ENCODE measurements around the gene CFAP43.

- TF ChIP-seq CTCF (IDR thresholded peaks at IDR 0.05; ENCODE audit: low read depth, low read length, missing input control) = no peak
- no peak for TF ChIP-seq TAF1 (conservative IDR thresholded peaks at IDR 0.05)
- no peak for TF ChIP-seq SP1 (IDR thresholded peaks at IDR 0.05)
- no peak for TF ChIP-seq REST (IDR thresholded peaks at IDR 0.05)
- no peak for TF ChIP-seq ZBTB33 (IDR thresholded peaks at IDR 0.05)
- TF ChIP-seq JUND (IDR thresholded peaks at IDR 0.05) = no peak
- TF ChIP-seq, protein P1, sequence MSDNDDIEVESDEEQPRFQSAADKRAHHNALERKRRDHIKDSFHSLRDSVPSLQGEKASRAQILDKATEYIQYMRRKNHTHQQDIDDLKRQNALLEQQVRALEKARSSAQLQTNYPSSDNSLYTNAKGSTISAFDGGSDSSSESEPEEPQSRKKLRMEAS (IDR thresholded peaks at IDR 0.05) = no peak
- TF ChIP-seq RAD21 (IDR thresholded peaks at IDR 0.05) = no peak
Measured at GRCh38 chr10:104243512-104243911, 11.3 kb upstream of the CFAP43 start.

Measured in liver (tissue), 3 donors.